ENCODE results near the gene CDH1.
"Not testable (repeated sequence)": the region's sequence is repeated elsewhere in the genome, so short reads cannot be mapped to it uniquely, and the experiment has no call there.

CDH1 gene

DNA sequence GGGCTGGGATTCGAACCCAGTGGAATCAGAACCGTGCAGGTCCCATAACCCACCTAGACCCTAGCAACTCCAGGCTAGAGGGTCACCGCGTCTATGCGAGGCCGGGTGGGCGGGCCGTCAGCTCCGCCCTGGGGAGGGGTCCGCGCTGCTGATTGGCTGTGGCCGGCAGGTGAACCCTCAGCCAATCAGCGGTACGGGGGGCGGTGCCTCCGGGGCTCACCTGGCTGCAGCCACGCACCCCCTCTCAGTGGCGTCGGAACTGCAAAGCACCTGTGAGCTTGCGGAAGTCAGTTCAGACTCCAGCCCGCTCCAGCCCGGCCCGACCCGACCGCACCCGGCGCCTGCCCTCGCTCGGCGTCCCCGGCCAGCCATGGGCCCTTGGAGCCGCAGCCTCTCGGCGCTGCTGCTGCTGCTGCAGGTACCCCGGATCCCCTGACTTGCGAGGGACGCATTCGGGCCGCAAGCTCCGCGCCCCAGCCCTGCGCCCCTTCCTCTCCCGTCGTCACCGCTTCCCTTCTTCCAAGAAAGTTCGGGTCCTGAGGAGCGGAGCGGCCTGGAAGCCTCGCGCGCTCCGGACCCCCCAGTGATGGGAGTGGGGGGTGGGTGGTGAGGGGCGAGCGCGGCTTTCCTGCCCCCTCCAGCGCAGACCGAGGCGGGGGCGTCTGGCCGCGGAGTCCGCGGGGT lies at the start of gene CDH1:
CDH1 (plus strand) TSS at position 247 of the 684 bp plus-strand sequence; CDS start at position 371, 124 bp downstream.
- DNase-seq, result peak; percentile 84 to 86

DNA sequence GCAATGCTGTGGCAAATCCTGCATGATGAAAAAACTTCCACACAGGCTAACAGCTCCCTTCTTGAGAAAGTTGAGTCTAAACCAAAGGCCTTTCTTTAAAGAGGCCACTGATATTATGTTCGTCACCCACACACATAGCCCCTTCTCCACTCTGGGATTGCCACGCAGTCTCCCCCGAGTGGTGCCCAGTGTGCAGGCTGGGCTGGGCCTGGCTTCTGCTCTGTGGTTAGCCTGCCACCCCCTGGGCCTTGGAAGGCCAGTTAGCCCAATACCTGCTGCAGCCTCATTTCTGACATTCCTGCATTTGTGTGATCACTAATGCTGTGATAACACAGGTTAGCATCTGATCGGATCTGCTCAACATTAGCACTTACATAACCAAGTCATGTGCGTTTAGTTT lies 47.2 kb upstream of the CDH1 start:
- no peak for DNase-seq

DNA sequence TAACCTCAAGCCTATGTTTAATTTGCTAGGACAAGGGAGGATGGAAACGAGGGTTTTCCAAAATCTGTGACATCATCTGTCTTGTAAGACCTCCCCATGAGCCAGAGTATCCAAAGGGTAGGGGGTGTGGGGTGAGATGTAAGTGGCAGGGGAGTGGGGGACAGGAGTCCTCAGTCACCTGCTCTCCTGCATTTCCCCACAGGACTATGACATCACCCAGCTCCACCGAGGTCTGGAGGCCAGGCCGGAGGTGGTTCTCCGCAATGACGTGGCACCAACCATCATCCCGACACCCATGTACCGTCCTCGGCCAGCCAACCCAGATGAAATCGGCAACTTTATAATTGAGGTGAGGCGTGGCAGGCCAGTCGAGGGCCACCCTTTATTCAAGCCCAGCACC lies 41.5 kb upstream of the CDH1 start:
- DNase-seq, result no peak

- peak; percentile 21 to 59 for DNase-seq
Observed at GRCh38 chr16:68696514-68696913, 40.6 kb upstream of the CDH1 start.

GRCh38 chr16:68698091-68698490 lies 39.0 kb upstream of the CDH1 start:
- DNase-seq, result no peak

- DNase-seq, result no peak
Observed at GRCh38 chr16:68700120-68700519, 37.0 kb upstream of the CDH1 start.

DNA sequence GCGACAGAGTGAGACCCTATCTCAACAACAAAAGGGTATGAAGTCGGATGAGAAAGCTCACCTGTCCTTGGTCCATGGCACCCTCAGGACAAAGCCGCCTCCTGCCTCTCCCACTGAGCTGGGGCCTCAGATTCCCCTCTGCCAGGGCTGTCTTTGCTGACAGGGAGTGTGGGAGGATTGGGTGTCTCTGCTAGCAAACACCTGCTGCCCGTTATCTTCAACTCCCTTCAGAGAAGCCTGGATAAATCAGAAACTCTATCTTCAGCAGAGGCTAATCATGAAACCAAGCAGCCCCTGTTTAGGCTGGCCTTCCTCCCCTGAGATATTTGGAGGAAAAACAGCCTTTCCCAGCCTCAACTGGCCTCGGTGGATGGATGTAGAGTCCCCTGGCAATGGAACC lies 36.3 kb upstream of the CDH1 start:
- DNase-seq, result no peak

DNA sequence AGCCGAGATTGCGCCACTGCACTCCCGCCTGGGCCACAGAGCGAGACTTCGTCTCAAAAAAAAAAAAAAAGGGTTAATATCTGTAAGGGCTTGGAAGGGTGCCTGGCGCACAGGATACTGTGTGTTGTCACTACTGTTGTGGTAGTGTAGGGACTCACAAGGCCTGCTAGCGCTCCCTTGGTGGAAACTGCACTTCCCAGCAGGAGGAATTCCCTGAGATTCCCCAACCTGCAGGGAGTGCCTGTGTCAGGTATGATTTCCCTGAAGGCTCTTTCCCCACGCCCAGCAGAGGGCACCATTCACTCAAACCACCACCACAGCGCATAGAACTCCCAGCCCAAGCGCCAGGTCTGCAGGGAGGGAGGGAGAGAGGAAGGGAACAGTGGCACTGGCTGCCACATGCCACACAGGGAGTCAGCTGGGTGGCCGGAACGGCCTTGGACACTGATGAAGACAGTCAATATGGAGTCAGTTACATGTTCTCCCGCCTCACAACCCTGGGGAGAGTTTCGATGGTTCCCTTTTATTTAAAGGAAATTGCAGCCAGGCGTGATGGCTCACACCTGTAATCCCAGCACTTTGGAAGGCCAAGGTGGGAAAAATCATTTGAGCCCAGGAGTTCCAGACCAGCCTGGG lies 32.7 kb upstream of the CDH1 start:
- peak; percentile 76 to 85 for DNase-seq

GRCh38 chr16:68707340-68708152 lies 29.5 kb upstream of the CDH1 start:
- no peak for DNase-seq

DNA sequence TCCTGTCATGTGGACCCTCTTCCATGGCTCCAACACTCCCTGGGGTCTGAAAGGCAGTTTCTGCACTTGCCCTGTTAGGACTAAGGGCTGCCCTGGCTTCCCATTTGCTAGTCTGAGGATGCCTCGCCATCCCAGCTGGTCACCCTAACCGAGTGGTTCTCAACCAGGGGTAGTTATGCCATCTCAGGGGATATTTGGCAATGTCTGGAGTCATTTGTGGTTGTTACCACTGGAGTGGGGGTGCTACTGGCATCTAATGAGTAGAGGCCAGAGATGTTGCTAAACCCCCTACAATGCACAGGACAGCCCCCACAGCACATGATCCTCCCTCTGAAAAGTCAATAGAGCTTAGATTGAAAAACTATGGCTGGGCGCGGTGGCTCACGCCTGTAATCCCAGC lies 26.9 kb upstream of the CDH1 start:
- DNase-seq, result no peak

DNA sequence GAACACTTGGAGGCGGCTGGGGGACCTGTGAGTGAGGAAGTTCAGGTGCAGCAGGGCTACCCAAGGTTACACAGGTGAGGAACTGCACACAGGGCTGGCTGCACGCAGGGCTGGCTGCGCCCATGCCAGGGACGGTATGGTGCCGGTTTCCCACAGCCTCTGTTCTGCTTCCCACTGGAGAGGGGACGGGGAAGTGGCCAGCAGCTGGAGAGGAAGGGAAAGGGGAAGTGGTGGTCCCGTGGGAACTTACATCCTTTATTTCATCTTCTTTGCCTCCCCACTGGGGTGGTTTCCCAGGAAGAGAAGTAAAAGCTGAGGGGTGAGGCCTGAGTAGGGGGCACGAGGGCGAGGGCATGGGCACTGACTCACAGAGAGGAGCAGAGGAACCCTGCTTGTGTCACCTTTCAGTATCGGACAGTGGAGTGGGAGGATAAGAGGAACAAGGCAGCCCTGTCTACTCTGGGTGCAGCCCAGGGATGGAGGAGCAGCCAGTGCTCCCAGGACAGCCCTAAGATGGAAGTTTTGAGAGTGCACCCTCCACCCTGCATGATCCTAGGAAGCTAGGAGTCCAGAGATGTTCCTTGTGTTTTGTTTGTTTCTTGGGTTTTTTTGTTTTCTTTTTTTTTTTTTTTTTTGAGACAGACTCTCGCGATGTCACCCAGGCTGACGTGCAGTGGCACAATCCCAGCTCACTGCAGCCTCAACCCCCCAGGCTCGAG lies 25.5 kb upstream of the CDH1 start:
- DNase-seq, result no peak

DNA sequence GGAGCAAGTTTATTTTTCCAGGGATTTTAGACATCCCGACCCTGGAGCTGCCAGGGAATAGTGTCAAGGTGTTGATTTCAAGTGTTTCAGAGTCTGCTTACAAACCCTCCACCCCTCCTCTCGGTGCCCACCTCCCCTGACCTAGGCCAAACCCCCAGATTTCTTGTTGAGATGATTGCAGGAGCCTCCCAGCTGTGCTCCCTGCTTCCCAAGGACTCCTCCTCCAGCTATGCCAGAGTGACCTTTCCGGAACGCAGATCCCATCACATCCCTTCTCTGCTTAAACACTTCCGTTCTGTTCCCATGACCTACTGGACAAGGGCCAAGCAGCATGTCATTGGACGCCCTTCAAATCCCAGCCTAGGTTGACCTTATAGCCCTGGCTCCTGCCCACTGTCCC lies 23.7 kb upstream of the CDH1 start:
- no peak for DNase-seq

GRCh38 chr16:68715471-68715870 lies 21.6 kb upstream of the CDH1 start:
- DNase-seq, result no peak

DNA sequence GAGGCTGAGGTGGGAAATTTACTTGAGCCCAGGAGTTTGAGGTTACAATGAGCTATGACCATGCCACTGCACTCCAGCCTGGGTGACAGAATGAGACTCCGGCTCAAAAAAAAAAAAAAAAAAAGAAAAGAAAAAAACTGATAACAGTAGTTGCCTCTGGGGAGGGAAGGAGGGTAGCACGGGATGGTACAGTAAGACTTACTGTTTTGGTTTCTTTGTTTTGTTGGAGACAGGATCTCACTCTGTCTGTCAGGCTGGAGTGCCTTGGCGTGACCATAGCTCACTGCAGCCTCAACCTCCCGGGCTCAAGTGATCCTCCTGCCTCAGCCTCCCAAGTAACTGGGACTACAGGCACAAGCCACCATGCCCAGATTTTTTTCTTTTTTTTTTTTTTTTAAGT lies 20.6 kb upstream of the CDH1 start:
- DNase-seq, result not testable (repeated sequence)

DNA sequence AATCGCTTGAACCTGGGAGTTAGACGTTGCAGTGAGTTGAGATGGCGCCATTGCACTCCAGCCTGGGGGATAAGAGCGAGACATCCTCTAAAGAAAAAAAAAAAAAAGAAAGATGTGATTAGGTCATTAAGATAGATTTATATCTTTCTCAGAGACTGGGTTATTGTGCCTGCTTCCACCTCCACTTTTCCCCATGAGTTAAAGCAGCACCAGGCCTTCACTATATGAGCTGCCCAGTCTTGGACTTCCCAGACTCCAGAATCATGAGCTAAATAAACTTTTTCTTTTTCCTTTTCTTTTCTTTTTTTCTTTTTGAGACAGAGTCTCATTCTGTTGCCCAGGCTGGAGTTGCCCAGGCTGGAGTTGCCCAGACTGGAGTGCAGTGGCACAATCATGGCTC lies 19.4 kb upstream of the CDH1 start:
- no peak for DNase-seq

- DNase-seq, result no peak
Observed at GRCh38 chr16:68718590-68718989, 18.5 kb upstream of the CDH1 start.

GRCh38 chr16:68719993-68720489 lies 17.1 kb upstream of the CDH1 start:
- no peak for DNase-seq

DNA sequence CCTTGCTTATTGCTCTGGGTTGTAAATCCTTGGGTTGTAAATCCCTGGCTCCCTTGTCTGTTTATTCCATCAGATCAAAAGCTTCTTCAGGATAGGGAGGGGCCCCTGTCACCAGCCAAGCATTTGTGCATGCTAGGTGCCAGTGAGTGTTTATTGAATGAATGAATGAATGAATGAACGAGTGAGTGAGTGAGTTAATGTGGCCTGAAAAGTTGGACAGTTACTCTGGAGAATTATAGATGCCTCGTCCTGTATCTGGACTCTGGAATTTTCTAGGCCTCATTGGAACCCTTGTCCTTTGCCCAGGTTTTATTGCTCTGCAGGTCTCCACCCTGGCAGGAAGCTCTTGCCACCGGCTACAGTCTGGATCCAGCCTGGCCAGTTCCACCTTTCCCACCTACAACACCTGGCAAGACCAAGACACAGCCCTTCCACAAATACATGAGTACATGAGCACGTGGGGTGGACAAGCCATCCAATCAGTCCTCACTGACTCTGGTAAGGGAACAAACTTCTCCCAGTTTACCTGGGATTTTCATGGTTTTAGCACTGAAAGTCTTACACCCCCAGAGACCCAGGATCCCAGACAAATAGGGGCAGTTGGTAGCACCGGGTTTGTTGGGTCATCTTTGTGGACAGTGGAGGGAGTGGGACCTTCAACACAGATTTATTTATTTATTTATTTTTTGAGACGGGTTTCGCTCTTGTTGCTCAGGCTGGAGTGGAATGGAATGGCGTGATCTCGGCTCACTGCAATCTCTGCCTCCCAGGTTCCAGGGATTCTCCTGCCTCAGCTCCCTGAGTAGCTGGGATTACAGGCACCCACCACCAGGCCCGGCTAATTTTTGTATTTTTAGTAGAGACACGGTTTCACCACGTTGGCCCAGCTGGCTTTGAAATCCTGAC lies 14.7 kb upstream of the CDH1 start:
- no peak for DNase-seq

DNA sequence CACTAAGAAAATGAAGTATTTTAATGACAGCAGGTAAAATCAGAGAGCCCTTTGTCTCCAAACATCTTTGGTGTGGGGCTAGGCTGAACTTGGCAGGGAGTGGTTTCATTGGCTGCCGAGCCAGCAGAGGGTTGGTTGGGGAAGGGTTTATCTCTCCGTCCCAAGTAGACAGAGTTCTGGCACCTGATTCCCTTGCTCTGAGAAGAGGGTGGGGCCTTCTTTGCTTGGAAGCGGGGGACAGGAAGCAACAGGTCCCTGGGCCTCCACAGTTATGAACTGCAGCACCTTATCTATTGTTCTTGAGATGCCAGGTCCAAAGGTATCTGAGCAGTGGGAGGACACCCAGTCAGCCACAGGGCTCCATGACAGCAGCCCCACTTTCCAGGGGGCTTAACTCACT lies 12.3 kb upstream of the CDH1 start:
- DNase-seq, result no peak

- no peak for DNase-seq
Observed at GRCh38 chr16:68728523-68728922, 8.6 kb upstream of the CDH1 start.

- DNase-seq, result no peak
Observed at GRCh38 chr16:68731637-68732036, 5.5 kb upstream of the CDH1 start.

All from NCI-H2081 (cell line).